Loucy (cell line): ENCODE measurements around the gene B9D1.

Experiments
- H2AFZ ChIP-seq: fragments of 200-600 bp; sonication (generic); 2 replicates; pipeline ENCODE4 v1.6.0; 2016; ENCODE audit warnings: antibody characterized with exemption, mild to moderate bottlenecking, low read length, moderate library complexity
- H3F3A ChIP-seq: fragments of 200-600 bp; 2 replicates; pipeline ENCODE4 v1.6.0; 2016; ENCODE audit warnings: antibody characterized with exemption, low read depth, mild to moderate bottlenecking
- H3K27me3 ChIP-seq: fragments of 200-600 bp; sonication (generic); 2 replicates; pipeline ENCODE4 v1.6.1; 2014; ENCODE audit warnings: low read length, mild to moderate bottlenecking; ENCODE audit not compliant: insufficient read depth, poor library complexity, severe bottlenecking
- H3K36me3 ChIP-seq: fragments of 200-600 bp; sonication (generic); 2 replicates; pipeline ENCODE4 v1.6.1; 2016; ENCODE audit warnings: low read length; ENCODE audit not compliant: insufficient read depth
- H3K4me1 ChIP-seq: fragments of 200-600 bp; sonication (generic); 2 replicates; pipeline ENCODE4 v1.5.1; 2014; ENCODE audit warnings: low read length, mild to moderate bottlenecking; ENCODE audit not compliant: insufficient read depth, poor library complexity, severe bottlenecking
- H3K4me2 ChIP-seq: fragments of 200-600 bp; sonication (generic); 2 replicates; pipeline ENCODE4 v1.6.0; 2014; ENCODE audit warnings: antibody characterized with exemption, low read length, low read depth, mild to moderate bottlenecking; ENCODE audit not compliant: poor library complexity, severe bottlenecking
- H3K4me3 ChIP-seq: fragments of 200-600 bp; sonication (generic); 2 replicates; pipeline ENCODE4 v1.5.1; 2014; ENCODE audit warnings: low read length, mild to moderate bottlenecking, mixed read lengths; ENCODE audit not compliant: poor library complexity, severe bottlenecking
- H3K79me2 ChIP-seq: fragments of 200-600 bp; sonication (generic); 2 replicates; pipeline ENCODE4 v1.6.1; 2014; ENCODE audit warnings: low read length; ENCODE audit not compliant: insufficient read depth
- H3K9ac ChIP-seq: fragments of 200-600 bp; sonication (generic); 2 replicates; pipeline ENCODE4 v1.6.0; 2014; ENCODE audit warnings: mild to moderate bottlenecking, low read depth, low read length, moderate library complexity; ENCODE audit not compliant: poor library complexity, severe bottlenecking
- H3K9me2 ChIP-seq: fragments of 200-600 bp; sonication (generic); replicated peaks from 2 replicates; pipeline ENCODE4 v1.6.1; 2016; ENCODE audit warnings: low read depth, low read length, mixed read lengths
- H3K9me3 ChIP-seq: fragments of 200-600 bp; sonication (generic); 2 replicates; pipeline ENCODE4 v1.6.1; 2014; ENCODE audit warnings: mild to moderate bottlenecking, antibody characterized with exemption, low read length, low read depth; ENCODE audit not compliant: insufficient read depth
- H4K20me1 ChIP-seq: fragments of 200-600 bp; sonication (generic); 2 replicates; pipeline ENCODE4 v1.6.0; 2014; ENCODE audit warnings: antibody characterized with exemption, low read length, mild to moderate bottlenecking; ENCODE audit not compliant: insufficient read depth, poor library complexity, severe bottlenecking
- CTCF ChIP-seq: fragments of 200-600 bp; sonication (generic); conservative IDR thresholded peaks from 2 replicates; pipeline ENCODE4 v1.5.1; 2014; ENCODE audit warnings: mild to moderate bottlenecking, antibody characterized with exemption, low read length
- EZH2phosphoT487 ChIP-seq: fragments of 200-600 bp; IDR thresholded peaks from 2 replicates; pipeline ENCODE4 v1.6.1; 2018; ENCODE audit warnings: antibody characterized with exemption, mild to moderate bottlenecking, moderate library complexity, borderline replicate concordance

B9D1 gene

GRCh38 chr17:19322861-19323260 lies 39.7 kb downstream of the B9D1 start:
- Histone ChIP-seq H3K9me3 (no peaks in the 10 kb centered on the region), H3K4me1 (no peaks in the 10 kb centered on the region), H4K20me1 (no peaks in the 10 kb centered on the region), H3K9me2 (no peaks in the 10 kb centered on the region), H3K27me3 (peaks cover 16% of the 10 kb centered on the region), H2AFZ (no peak overlapping the region), H3K4me3 (no peak overlapping the region), H3K79me2 (no peaks in the 10 kb centered on the region), H3K36me3 (no peaks in the 10 kb centered on the region), H3K4me2 (no peak overlapping the region), H3K9ac (no peak overlapping the region), H3F3A (no peaks in the 10 kb centered on the region)
- TF ChIP-seq EZH2phosphoT487 (no peak), CTCF (no peak)

DNA sequence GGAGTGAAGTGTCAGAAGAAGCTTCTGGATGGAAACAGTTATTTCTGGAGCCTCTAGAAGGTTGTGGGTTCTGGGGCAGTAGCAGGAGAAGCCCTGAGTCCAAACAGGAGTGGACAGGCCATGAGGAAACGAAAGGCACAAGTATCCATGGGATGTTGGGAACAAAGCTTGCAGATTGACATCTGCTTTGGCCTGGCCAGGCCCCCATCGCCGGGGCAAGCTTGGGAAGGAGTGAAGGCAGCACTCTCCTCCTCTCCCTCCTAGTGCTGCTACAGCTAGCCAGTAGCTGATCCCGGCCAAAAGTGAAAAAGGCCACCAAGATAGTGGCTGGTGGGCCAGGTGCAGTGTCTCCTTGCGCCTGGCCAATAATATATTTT lies 40.4 kb downstream of the B9D1 start:
- Histone ChIP-seq H3K4me2 (no peak overlapping the region), H3K36me3 (no peaks in the 10 kb centered on the region), H3K9ac (no peak overlapping the region), H2AFZ (no peak overlapping the region), H3K27me3 (peaks cover 16% of the 10 kb centered on the region), H3K9me2 (no peaks in the 10 kb centered on the region), H3K9me3 (no peaks in the 10 kb centered on the region), H4K20me1 (no peaks in the 10 kb centered on the region), H3K4me3 (no peak overlapping the region), H3K79me2 (no peaks in the 10 kb centered on the region), H3K4me1 (peaks cover 6% of the 10 kb centered on the region), H3F3A (no peaks in the 10 kb centered on the region)
- TF ChIP-seq EZH2phosphoT487 (no peak), CTCF (0 out of 2 replicates have a peak, but pooled peaks have one; percentile 8)

- Histone ChIP-seq H3K79me2 (no peaks in the 10 kb centered on the region), H3K36me3 (no peaks in the 10 kb centered on the region), H3K27me3 (peaks cover 16% of the 10 kb centered on the region), H3K9ac (no peak overlapping the region), H2AFZ (no peak overlapping the region), H3K4me1 (peaks cover 7% of the 10 kb centered on the region), H3F3A (no peaks in the 10 kb centered on the region), H3K4me3 (no peak overlapping the region), H3K4me2 (no peak overlapping the region), H4K20me1 (no peaks in the 10 kb centered on the region), H3K9me2 (no peaks in the 10 kb centered on the region), H3K9me3 (no peaks in the 10 kb centered on the region)
- peak; percentile 49 for TF ChIP-seq CTCF
- no peak for TF ChIP-seq EZH2phosphoT487
Observed at GRCh38 chr17:19321481-19322128, 40.9 kb downstream of the B9D1 start.
